IMR-90 (cell line): ENCODE data around the gene CALN1. TPM values are rescaled to one million over a fixed set of nuclear protein-coding genes. Genes with fewer than 3 reads are reported as not detected.

Experiments
- ATAC-seq: fragments of 200-7000 bp; cut with Tn5 transposase; 2 replicates; pipeline ENCODE4 v1.9.1; 2020; ENCODE audit warnings: low read depth, mild to moderate bottlenecking, moderate library complexity
- BruUV-seq: library from RNA; stranded (reverse); fragments of 400-500 nt; replicated peaks from 2 replicates; lab custom pipeline; 2021; lab: Mats Ljungman, UMichigan
- CTCF ChIA-PET: fragments of 300-600 bp; formaldehyde crosslinking; extraction: SDS; loops from one replicate; lab custom pipeline; 2021; ENCODE audit warnings: antibody characterized with exemption; lab: Yijun Ruan, JAX
- POLR2A ChIA-PET: fragments of 300-600 bp; sonication (Branson Sonifier 250); formaldehyde crosslinking; loops from one replicate; lab custom pipeline; 2022; ENCODE audit warnings: antibody characterized with exemption; ENCODE audit not compliant: unreplicated experiment; lab: Charles Lee
- DNase-seq: peaks from one replicate; pipeline ENCODE4 v3.0.0; 2013
- H2AFZ ChIP-seq: replicated peaks from 2 replicates; pipeline ENCODE3; 2013; ENCODE audit warnings: low read length, mild to moderate bottlenecking; ENCODE audit not compliant: poor library complexity
- H2AK5ac ChIP-seq: 2 replicates; pipeline ENCODE4 v1.6.1; 2013; ENCODE audit warnings: low read depth, low read length, inconsistent platforms
- H2AK9ac ChIP-seq: replicated peaks from 2 replicates; pipeline ENCODE3; 2013; ENCODE audit warnings: mild to moderate bottlenecking, low read depth, low read length, moderate library complexity; ENCODE audit not compliant: poor library complexity
- H2BK120ac ChIP-seq: 2 replicates; pipeline ENCODE4 v1.6.1; 2013; ENCODE audit warnings: low read depth, low read length, inconsistent platforms
- H2BK15ac ChIP-seq: 3 replicates; pipeline ENCODE4 v1.6.1; 2013; ENCODE audit warnings: low read depth, low read length, inconsistent platforms
- H2BK20ac ChIP-seq: 2 replicates; pipeline ENCODE4 v1.6.1; 2013; ENCODE audit warnings: low read depth, mild to moderate bottlenecking, inconsistent platforms, low read length, moderate library complexity
- H2BK5ac ChIP-seq: 2 replicates; pipeline ENCODE4 v1.6.1; 2013; ENCODE audit warnings: mild to moderate bottlenecking, low read depth, low read length, inconsistent platforms; ENCODE audit not compliant: poor library complexity, severe bottlenecking
- H3K14ac ChIP-seq: replicated peaks from 2 replicates; pipeline ENCODE4 v1.6.1; 2013; ENCODE audit warnings: low read depth, low read length, inconsistent platforms
- H3K18ac ChIP-seq: 2 replicates; pipeline ENCODE4 v1.6.1; 2013; ENCODE audit warnings: low read depth, low read length, control low read depth
- H3K23ac ChIP-seq: 2 replicates; pipeline ENCODE4 v1.6.1; 2013; ENCODE audit warnings: low read depth, low read length, inconsistent platforms
- H3K27ac ChIP-seq: 2 replicates; pipeline ENCODE4 v1.5.1; 2013; ENCODE audit warnings: mild to moderate bottlenecking, control low read depth, low read length; ENCODE audit not compliant: insufficient read depth
- H3K27me3 ChIP-seq: 2 replicates; pipeline ENCODE4 v1.6.1; 2013; ENCODE audit warnings: low read length; ENCODE audit not compliant: control insufficient read depth, insufficient read depth
- H3K36me3 ChIP-seq: 2 replicates; pipeline ENCODE4 v1.6.1; 2013; ENCODE audit warnings: low read length, mixed read lengths; ENCODE audit not compliant: control insufficient read depth, insufficient read depth
- H3K4ac ChIP-seq: 2 replicates; pipeline ENCODE4 v1.6.1; 2013; ENCODE audit warnings: low read depth, low read length, inconsistent platforms
- H3K4me1 ChIP-seq: 2 replicates; pipeline ENCODE4 v1.6.1; 2013; ENCODE audit warnings: low read length, mixed read lengths; ENCODE audit not compliant: control insufficient read depth, insufficient read depth
- H3K4me2 ChIP-seq: 2 replicates; pipeline ENCODE4 v1.6.1; 2013; ENCODE audit warnings: low read depth, mild to moderate bottlenecking, control low read depth, low read length, moderate library complexity
- H3K4me3 ChIP-seq: 2 replicates; pipeline ENCODE4 v1.5.1; 2013; ENCODE audit warnings: low read depth, mild to moderate bottlenecking, control low read depth, low read length, moderate library complexity; ENCODE audit not compliant: insufficient read depth
- H3K56ac ChIP-seq: 2 replicates; pipeline ENCODE4 v1.6.1; 2013; ENCODE audit warnings: low read length, inconsistent platforms; ENCODE audit not compliant: insufficient read depth; ENCODE audit errors: extremely low read depth
- H3K79me1 ChIP-seq, 2 experiments: 2 replicates each; pipeline ENCODE4 v1.6.1; 2013; ENCODE audit warnings: low read length in 2 of 2, inconsistent platforms in 1 of 2, low read depth in 1 of 2
- H3K9ac ChIP-seq: 2 replicates; pipeline ENCODE4 v1.6.1; 2013; ENCODE audit warnings: low read depth, low read length, control low read depth
- H3K9me1 ChIP-seq: 2 replicates; pipeline ENCODE4 v1.6.1; 2013; ENCODE audit warnings: low read length, inconsistent platforms; ENCODE audit not compliant: insufficient read depth
- H3K9me3 ChIP-seq: 2 replicates; pipeline ENCODE4 v1.6.1; 2013; ENCODE audit warnings: low read length; ENCODE audit not compliant: control insufficient read depth, insufficient read depth
- H4K20me1 ChIP-seq: 2 replicates; pipeline ENCODE4 v1.6.1; 2013; ENCODE audit warnings: low read length, inconsistent platforms; ENCODE audit not compliant: insufficient read depth
- H4K5ac ChIP-seq: 2 replicates; pipeline ENCODE4 v1.6.1; 2013; ENCODE audit warnings: mild to moderate bottlenecking, low read depth, low read length, control low read depth
- H4K8ac ChIP-seq, 2 experiments: 2 replicates each; pipeline ENCODE4 v1.6.1; 2013; ENCODE audit warnings: low read depth in 2 of 2, low read length in 2 of 2, control low read depth in 1 of 2, inconsistent platforms in 1 of 2
- H4K91ac ChIP-seq: 2 replicates; pipeline ENCODE4 v1.6.1; 2013; ENCODE audit warnings: low read depth, low read length, inconsistent platforms; ENCODE audit not compliant: insufficient read depth
- BHLHE40 ChIP-seq: fragments of 150-350 bp; IDR thresholded peaks from 2 replicates; pipeline ENCODE4 v1.6.1; 2016; ENCODE audit warnings: mild to moderate bottlenecking, low read depth, low read length
- CEBPB ChIP-seq: IDR thresholded peaks from 2 replicates; pipeline ENCODE4 v1.6.1; 2012; ENCODE audit warnings: low read depth, low read length, improper control_type of control experiment
- CHD1 ChIP-seq: IDR thresholded peaks from 2 replicates; pipeline ENCODE4 v1.6.1; 2012; ENCODE audit warnings: low read depth, low read length, improper control_type of control experiment
- FOS ChIP-seq: fragments of 150-350 bp; IDR thresholded peaks from 2 replicates; pipeline ENCODE4 v1.6.1; 2016; ENCODE audit warnings: low read depth, low read length
- MAFK ChIP-seq: IDR thresholded peaks from 2 replicates; pipeline ENCODE4 v1.6.1; 2012; ENCODE audit warnings: low read depth, low read length, improper control_type of control experiment
- MAZ ChIP-seq: IDR thresholded peaks from 2 replicates; pipeline ENCODE4 v1.6.1; 2012; ENCODE audit warnings: low read depth, mild to moderate bottlenecking, low read length, improper control_type of control experiment, moderate library complexity, borderline replicate concordance
- MXI1 ChIP-seq: IDR thresholded peaks from 2 replicates; pipeline ENCODE4 v1.6.1; 2012; ENCODE audit warnings: low read depth, mild to moderate bottlenecking, low read length, moderate library complexity, borderline replicate concordance
- POLR2A ChIP-seq: IDR thresholded peaks from 2 replicates; pipeline ENCODE4 v1.6.1; 2012; ENCODE audit warnings: mild to moderate bottlenecking, low read depth, low read length
- RCOR1 ChIP-seq: IDR thresholded peaks from 2 replicates; pipeline ENCODE4 v1.6.1; 2012; ENCODE audit warnings: mild to moderate bottlenecking, low read length, improper control_type of control experiment; ENCODE audit not compliant: insufficient replicate concordance
- RFX5 ChIP-seq: IDR thresholded peaks from 2 replicates; pipeline ENCODE4 v1.8.0; 2012; ENCODE audit warnings: low read depth, mild to moderate bottlenecking, low read length, moderate library complexity
- SMC3 ChIP-seq: fragments of 150-350 bp; IDR thresholded peaks from 2 replicates; pipeline ENCODE4 v1.6.1; 2016; ENCODE audit warnings: low read depth, mild to moderate bottlenecking, antibody characterized with exemption, low read length, moderate library complexity
- dilution Hi-C: fragments of 300-500 bp; cut with HindIII; formaldehyde crosslinking; loops from one replicate; pipeline ENCODE4 v1.14.3; 2018; ENCODE audit warnings: low sequenced_read_pairs; ENCODE audit not compliant: unreplicated experiment
- in situ Hi-C: fragments of 300-500 bp; cut with MboI; formaldehyde crosslinking; loops from 3 replicates; pipeline ENCODE4 v1.14.3; 2019; ENCODE audit warnings: low sequenced_read_pairs, inconsistent platforms, mixed read lengths
- intact Hi-C: fragments of 100-400 bp; cut with micrococcal nuclease; formaldehyde crosslinking; loops from 2 replicates; pipeline ENCODE4 v1.10.0; 2022
- polyA plus RNA-seq, 3 experiments: library from polyadenylated mRNA; depleted of rRNA; stranded (reverse); fragments of >200 nt; gene quantifications; 2 replicates each; pipeline ENCODE4 v1.2.3, GENCODE V29; 2012; ENCODE audit warnings: low replicate concordance in 1 of 3
- total RNA-seq: library from RNA; depleted of rRNA; stranded (reverse); fragments of >200 nt; gene quantifications from 2 replicates; pipeline ENCODE4 v1.2.3, GENCODE V29; 2012
- TF ChIP-seq, protein P1 (sequence below): conservative IDR thresholded peaks from 2 replicates; pipeline ENCODE4 v1.5.1; 2012; ENCODE audit warnings: mild to moderate bottlenecking, low read depth, low read length, improper control_type of control experiment

The CALN1 gene
- total and polyA plus RNA-seq, 2 of the 4 experiments (the other 2 are of a cell fraction), result not detected

DNA sequence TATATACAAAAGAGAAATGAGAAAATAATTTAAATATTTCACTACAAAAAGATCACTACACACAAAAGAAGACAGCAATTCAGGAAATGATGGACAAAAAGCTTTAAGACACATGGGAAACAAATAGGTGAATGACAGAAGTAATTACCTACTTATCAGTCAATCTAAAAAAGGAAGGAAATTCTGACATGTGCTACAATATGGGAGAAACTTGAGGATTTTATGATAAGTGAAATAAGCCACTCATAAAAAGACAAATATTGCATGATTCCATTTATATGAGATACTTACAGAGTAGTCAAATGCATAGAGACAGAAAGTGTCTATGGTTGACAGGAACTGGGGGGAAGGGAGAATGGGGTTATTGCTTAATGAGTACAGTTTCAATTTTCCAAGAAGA lies 339.2 kb downstream of the CALN1 start:
- H3K23ac ChIP-seq, result no peak overlapping the region
- H3K56ac ChIP-seq, result no peak overlapping the region
- H4K20me1 ChIP-seq, result no peaks in the 10 kb centered on the region
- ChIA-PET CTCF (no interaction called here), POLR2A (no interaction called here)
- H2AK5ac ChIP-seq, result no peak overlapping the region
- H4K91ac ChIP-seq, result no peak overlapping the region
- H3K9ac ChIP-seq, result no peak overlapping the region
- H4K8ac ChIP-seq, result no peak overlapping the region
- no peak overlapping the region for H3K4me3 ChIP-seq
- no peaks in the 10 kb centered on the region for H3K9me1 ChIP-seq
- no peak overlapping the region for H3K4me2 ChIP-seq
- H3K4me1 ChIP-seq, result no peaks in the 10 kb centered on the region
- no peak for ATAC-seq
- no peak overlapping the region for H2AFZ ChIP-seq
- intact Hi-C loops, result no loop called here
- no peak overlapping the region for H3K18ac ChIP-seq
- no peaks in the 10 kb centered on the region for H3K79me1 ChIP-seq
- no peak overlapping the region for H4K5ac ChIP-seq
- no peaks in the 10 kb centered on the region for H3K36me3 ChIP-seq
- H2BK15ac ChIP-seq, result no peak overlapping the region
- H2AK9ac ChIP-seq, result no peak overlapping the region
- no peak overlapping the region for H2BK120ac ChIP-seq
- H3K4ac ChIP-seq, result no peak overlapping the region
- no peak overlapping the region for H3K14ac ChIP-seq
- dilution Hi-C loops, result no loop called here
- H3K27me3 ChIP-seq, result no peaks in the 10 kb centered on the region
- H3K9me3 ChIP-seq, result peaks cover 23% of the 10 kb centered on the region
- BruUV-seq, result no TSS peak
- DNase-seq, result no peak
- no peak overlapping the region for H2BK20ac ChIP-seq
- TF ChIP-seq FOS (no peak), RCOR1 (no peak), CEBPB (no peak), MAFK (no peak), CHD1 (no peak), POLR2A (no peak), RFX5 (no peak), BHLHE40 (no peak), MXI1 (no peak), MAZ (no peak), SMC3 (no peak)
- TF ChIP-seq, protein P1, sequence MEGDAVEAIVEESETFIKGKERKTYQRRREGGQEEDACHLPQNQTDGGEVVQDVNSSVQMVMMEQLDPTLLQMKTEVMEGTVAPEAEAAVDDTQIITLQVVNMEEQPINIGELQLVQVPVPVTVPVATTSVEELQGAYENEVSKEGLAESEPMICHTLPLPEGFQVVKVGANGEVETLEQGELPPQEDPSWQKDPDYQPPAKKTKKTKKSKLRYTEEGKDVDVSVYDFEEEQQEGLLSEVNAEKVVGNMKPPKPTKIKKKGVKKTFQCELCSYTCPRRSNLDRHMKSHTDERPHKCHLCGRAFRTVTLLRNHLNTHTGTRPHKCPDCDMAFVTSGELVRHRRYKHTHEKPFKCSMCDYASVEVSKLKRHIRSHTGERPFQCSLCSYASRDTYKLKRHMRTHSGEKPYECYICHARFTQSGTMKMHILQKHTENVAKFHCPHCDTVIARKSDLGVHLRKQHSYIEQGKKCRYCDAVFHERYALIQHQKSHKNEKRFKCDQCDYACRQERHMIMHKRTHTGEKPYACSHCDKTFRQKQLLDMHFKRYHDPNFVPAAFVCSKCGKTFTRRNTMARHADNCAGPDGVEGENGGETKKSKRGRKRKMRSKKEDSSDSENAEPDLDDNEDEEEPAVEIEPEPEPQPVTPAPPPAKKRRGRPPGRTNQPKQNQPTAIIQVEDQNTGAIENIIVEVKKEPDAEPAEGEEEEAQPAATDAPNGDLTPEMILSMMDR, result no peak
- in situ Hi-C loops, result no loop called here
- H3K27ac ChIP-seq, result no peak overlapping the region
- H2BK5ac ChIP-seq, result no peak overlapping the region
